A549 (cell line): ENCODE data around the gene PDE4D. TPM values are rescaled to one million over a fixed set of nuclear protein-coding genes. Genes with fewer than 3 reads are reported as not detected.

ENCODE experiments used
- BHLHE40 ChIP-seq: IDR thresholded peaks from 2 replicates; pipeline ENCODE4 v1.6.1; 2012; ENCODE audit warnings: low read depth, low read length, inconsistent platforms
- CBX8 ChIP-seq: fragments of 200-600 bp; sonication (generic); IDR thresholded peaks from 2 replicates; pipeline ENCODE4 v1.6.1; 2016
- CEBPB ChIP-seq, 2 experiments: fragments of >200 bp in 1 of 2; sonication (Bioruptor Twin) in 1 of 2; formaldehyde crosslinking in 1 of 2; IDR thresholded peaks; 2 replicates each; pipeline ENCODE4 v1.6.1; 2012 to 2016
- EHF ChIP-seq: fragments of 250-450 bp; sonication (Bioruptor Pico); IDR thresholded peaks from 2 replicates; pipeline ENCODE4 v1.5.0; 2020; ENCODE audit warnings: mild to moderate bottlenecking
- FOSB ChIP-seq: fragments of 250-450 bp; sonication (Bioruptor Pico); IDR thresholded peaks from 2 replicates; pipeline ENCODE4 v1.5.0; 2020; ENCODE audit warnings: mild to moderate bottlenecking, moderate library complexity
- HDAC2 ChIP-seq: fragments of 200-600 bp; sonication (generic); IDR thresholded peaks from 2 replicates; pipeline ENCODE4 v1.6.1; 2016
- HEYL ChIP-seq: fragments of 250-450 bp; sonication (Bioruptor Pico); IDR thresholded peaks from 2 replicates; pipeline ENCODE4 v1.8.0; 2021; ENCODE audit warnings: mild to moderate bottlenecking, moderate library complexity
- HOXA7 ChIP-seq: fragments of 250-450 bp; sonication (Bioruptor Pico); IDR thresholded peaks from 2 replicates; pipeline ENCODE4 v1.5.0; 2020; ENCODE audit warnings: mild to moderate bottlenecking, moderate library complexity
- HOXB5 ChIP-seq: fragments of 250-450 bp; sonication (Bioruptor Pico); IDR thresholded peaks from 2 replicates; pipeline ENCODE4 v1.5.0; 2020; ENCODE audit warnings: mild to moderate bottlenecking, moderate library complexity
- JUNB ChIP-seq: fragments of >200 bp; sonication (Bioruptor Twin); formaldehyde crosslinking; IDR thresholded peaks from 2 replicates; pipeline ENCODE4 v1.6.1; 2016
- MYC ChIP-seq: IDR thresholded peaks from 2 replicates; pipeline ENCODE4 v1.6.1; 2012; ENCODE audit warnings: mild to moderate bottlenecking, inconsistent platforms, low read length, improper control_type of control experiment, borderline replicate concordance
- NFE2L2 ChIP-seq: fragments of 150-350 bp; conservative IDR thresholded peaks from 2 replicates; pipeline ENCODE4 v1.6.1; 2014; ENCODE audit warnings: low read length
- NPAS2 ChIP-seq: fragments of 250-450 bp; sonication (Bioruptor Pico); IDR thresholded peaks from 2 replicates; pipeline ENCODE4 v1.8.0; 2022; ENCODE audit warnings: mild to moderate bottlenecking, moderate library complexity, borderline replicate concordance
- RARB ChIP-seq: fragments of 250-450 bp; sonication (Bioruptor Pico); IDR thresholded peaks from 2 replicates; pipeline ENCODE4 v1.8.0; 2021; ENCODE audit warnings: mild to moderate bottlenecking, moderate library complexity
- RNF2 ChIP-seq: fragments of 200-600 bp; sonication (generic); IDR thresholded peaks from 2 replicates; pipeline ENCODE4 v1.6.1; 2016; ENCODE audit warnings: low read depth, mild to moderate bottlenecking, antibody characterized with exemption, moderate library complexity, borderline replicate concordance
- TFCP2L1 ChIP-seq: fragments of 250-450 bp; sonication (Bioruptor Pico); IDR thresholded peaks from 2 replicates; pipeline ENCODE4 v1.5.0; 2021; ENCODE audit warnings: mild to moderate bottlenecking
- ZC3H11A ChIP-seq: fragments of 450-650 bp; IDR thresholded peaks from 2 replicates; pipeline ENCODE4 v1.6.1; 2014; ENCODE audit warnings: antibody characterized with exemption, mild to moderate bottlenecking
- ZFP36 ChIP-seq: fragments of 450-650 bp; IDR thresholded peaks from 2 replicates; pipeline ENCODE4 v1.6.1; 2014; ENCODE audit warnings: borderline replicate concordance; ENCODE audit not compliant: partially characterized antibody
- polyA plus RNA-seq, 4 experiments: library from polyadenylated mRNA; depleted of rRNA in 3 of 4; stranded (reverse); fragments of >200 nt; fragmentation: RNase III in 1 of 4; extraction: RNeasy Plus Mini Kit Qiagen cat#74134 plus additional on column Dnase treatment in 1 of 4; gene quantifications; 2 replicates in 3 of 4; 3 replicates in 1 of 4; pipeline ENCODE4 v1.2.3, GENCODE V29; 2011 to 2017
- TF ChIP-seq, protein P1 (sequence below): fragments of >200 bp; sonication (Bioruptor Twin); formaldehyde crosslinking; IDR thresholded peaks from 3 replicates; pipeline ENCODE4 v1.5.1; 2016
- TF ChIP-seq, protein P2 (sequence below): IDR thresholded peaks from 2 replicates; pipeline ENCODE4 v1.6.1; 2012; ENCODE audit warnings: low read depth, borderline replicate concordance
- TF ChIP-seq, protein P3 (sequence below): fragments of 450-650 bp; IDR thresholded peaks from 2 replicates; pipeline ENCODE4 v1.6.1; 2014; ENCODE audit warnings: antibody characterized with exemption
- TF ChIP-seq, protein P4 (sequence below): fragments of 250-450 bp; sonication (Bioruptor Pico); IDR thresholded peaks from 2 replicates; pipeline ENCODE4 v1.5.0; 2021; ENCODE audit warnings: mild to moderate bottlenecking, moderate library complexity, borderline replicate concordance
- TF ChIP-seq, protein P5 (sequence below): fragments of 250-450 bp; sonication (Bioruptor Pico); IDR thresholded peaks from 2 replicates; pipeline ENCODE4 v1.5.0; 2020; ENCODE audit warnings: low read depth, mild to moderate bottlenecking, moderate library complexity
- TF ChIP-seq, protein P6 (sequence below): fragments of 200-600 bp; sonication (generic); IDR thresholded peaks from 2 replicates; pipeline ENCODE4 v1.6.1; 2016; ENCODE audit warnings: antibody characterized with exemption, mild to moderate bottlenecking, moderate library complexity
- TF ChIP-seq, protein P7 (sequence below): IDR thresholded peaks from 2 replicates; pipeline ENCODE4 v1.6.1; 2012

The PDE4D gene
- polyA plus RNA-seq, 2 of the 4 experiments (the other 2 are of a cell fraction) = 74.0 to 213 TPM

DNA sequence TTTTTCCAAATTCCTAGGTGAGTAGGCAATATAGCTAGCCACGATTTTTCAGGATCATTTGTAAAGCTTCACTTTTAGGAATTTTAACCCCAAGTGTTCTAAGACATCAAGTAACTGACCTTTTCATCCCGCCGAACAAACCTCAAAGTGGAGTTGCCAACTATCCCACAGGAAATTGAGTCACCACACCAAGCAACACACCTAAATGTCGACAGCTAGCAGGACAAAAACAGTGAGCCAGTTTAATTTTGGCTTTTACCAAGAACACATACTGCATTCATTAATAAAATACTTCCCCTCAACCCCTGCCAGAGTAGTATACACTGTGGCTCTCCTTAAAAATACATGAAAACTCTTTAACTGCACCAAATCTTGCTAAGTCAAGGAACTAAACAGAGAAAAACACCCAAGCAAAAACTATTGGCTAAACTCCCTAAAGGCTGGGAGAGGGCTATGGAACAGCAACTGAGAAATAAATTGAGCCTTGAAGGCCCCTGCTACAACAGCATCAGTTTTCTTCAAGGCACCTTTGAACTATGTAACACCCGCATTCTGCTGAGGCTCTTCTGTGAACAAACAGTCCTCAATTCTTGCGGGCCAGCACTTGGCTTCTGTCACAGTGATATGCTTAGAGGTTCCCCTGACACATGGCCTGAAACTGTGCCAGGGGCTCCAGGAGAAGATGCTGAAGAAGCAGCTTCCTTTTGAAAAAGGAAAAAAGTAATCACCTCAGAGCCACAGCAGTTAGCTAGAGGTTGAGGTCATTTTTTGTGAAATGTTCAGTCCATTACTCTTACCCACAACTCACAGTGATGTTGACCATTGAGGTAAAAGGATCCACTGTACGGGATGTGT lies 851.1 kb downstream of the PDE4D start (continued):
- TF ChIP-seq, protein P1, sequence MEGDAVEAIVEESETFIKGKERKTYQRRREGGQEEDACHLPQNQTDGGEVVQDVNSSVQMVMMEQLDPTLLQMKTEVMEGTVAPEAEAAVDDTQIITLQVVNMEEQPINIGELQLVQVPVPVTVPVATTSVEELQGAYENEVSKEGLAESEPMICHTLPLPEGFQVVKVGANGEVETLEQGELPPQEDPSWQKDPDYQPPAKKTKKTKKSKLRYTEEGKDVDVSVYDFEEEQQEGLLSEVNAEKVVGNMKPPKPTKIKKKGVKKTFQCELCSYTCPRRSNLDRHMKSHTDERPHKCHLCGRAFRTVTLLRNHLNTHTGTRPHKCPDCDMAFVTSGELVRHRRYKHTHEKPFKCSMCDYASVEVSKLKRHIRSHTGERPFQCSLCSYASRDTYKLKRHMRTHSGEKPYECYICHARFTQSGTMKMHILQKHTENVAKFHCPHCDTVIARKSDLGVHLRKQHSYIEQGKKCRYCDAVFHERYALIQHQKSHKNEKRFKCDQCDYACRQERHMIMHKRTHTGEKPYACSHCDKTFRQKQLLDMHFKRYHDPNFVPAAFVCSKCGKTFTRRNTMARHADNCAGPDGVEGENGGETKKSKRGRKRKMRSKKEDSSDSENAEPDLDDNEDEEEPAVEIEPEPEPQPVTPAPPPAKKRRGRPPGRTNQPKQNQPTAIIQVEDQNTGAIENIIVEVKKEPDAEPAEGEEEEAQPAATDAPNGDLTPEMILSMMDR = no peak
- TF ChIP-seq, protein P2, sequence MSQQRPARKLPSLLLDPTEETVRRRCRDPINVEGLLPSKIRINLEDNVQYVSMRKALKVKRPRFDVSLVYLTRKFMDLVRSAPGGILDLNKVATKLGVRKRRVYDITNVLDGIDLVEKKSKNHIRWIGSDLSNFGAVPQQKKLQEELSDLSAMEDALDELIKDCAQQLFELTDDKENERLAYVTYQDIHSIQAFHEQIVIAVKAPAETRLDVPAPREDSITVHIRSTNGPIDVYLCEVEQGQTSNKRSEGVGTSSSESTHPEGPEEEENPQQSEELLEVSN = 0 out of 2 replicates have a peak, but pooled peaks have one; percentile 42
- TF ChIP-seq CEBPB (IDR thresholded peaks at IDR 0.05) (0 out of 4 replicates have a peak, but pooled peaks of 1 of the 2 experiments have one; percentile 33), HDAC2 (no peak), TFCP2L1 (CRISPR knock-in tag) (0 out of 2 replicates have a peak, but pooled peaks have one; percentile 17), RNF2 (no peak), BHLHE40 (no peak), HEYL (CRISPR knock-in tag) (no peak), HOXA7 (CRISPR knock-in tag) (0 out of 2 replicates have a peak, but pooled peaks have one; percentile 9), NFE2L2 (no peak), EHF (no peak), ZFP36 (no peak), ZC3H11A (no peak), CBX8 (no peak), FOSB (no peak), HOXB5 (CRISPR knock-in tag) (peak; percentile 66; the same call in 1 of the 2 replicates), MYC (no peak), NPAS2 (no peak), RARB (no peak), JUNB (0 out of 2 replicates have a peak, but pooled peaks have one; percentile 36)
- TF ChIP-seq, protein P3, sequence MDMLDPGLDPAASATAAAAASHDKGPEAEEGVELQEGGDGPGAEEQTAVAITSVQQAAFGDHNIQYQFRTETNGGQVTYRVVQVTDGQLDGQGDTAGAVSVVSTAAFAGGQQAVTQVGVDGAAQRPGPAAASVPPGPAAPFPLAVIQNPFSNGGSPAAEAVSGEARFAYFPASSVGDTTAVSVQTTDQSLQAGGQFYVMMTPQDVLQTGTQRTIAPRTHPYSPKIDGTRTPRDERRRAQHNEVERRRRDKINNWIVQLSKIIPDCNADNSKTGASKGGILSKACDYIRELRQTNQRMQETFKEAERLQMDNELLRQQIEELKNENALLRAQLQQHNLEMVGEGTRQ = no peak
- TF ChIP-seq, protein P4, sequence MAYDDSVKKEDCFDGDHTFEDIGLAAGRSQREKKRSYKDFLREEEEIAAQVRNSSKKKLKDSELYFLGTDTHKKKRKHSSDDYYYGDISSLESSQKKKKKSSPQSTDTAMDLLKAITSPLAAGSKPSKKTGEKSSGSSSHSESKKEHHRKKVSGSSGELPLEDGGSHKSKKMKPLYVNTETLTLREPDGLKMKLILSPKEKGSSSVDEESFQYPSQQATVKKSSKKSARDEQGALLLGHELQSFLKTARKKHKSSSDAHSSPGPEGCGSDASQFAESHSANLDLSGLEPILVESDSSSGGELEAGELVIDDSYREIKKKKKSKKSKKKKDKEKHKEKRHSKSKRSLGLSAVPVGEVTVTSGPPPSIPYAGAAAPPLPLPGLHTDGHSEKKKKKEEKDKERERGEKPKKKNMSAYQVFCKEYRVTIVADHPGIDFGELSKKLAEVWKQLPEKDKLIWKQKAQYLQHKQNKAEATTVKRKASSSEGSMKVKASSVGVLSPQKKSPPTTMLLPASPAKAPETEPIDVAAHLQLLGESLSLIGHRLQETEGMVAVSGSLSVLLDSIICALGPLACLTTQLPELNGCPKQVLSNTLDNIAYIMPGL (CRISPR knock-in tag) = no peak
- TF ChIP-seq, protein P5, sequence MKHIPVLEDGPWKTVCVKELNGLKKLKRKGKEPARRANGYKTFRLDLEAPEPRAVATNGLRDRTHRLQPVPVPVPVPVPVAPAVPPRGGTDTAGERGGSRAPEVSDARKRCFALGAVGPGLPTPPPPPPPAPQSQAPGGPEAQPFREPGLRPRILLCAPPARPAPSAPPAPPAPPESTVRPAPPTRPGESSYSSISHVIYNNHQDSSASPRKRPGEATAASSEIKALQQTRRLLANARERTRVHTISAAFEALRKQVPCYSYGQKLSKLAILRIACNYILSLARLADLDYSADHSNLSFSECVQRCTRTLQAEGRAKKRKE (CRISPR knock-in tag) = peak; percentile 16; the same call in 1 of the 2 replicates
- TF ChIP-seq, protein P6, sequence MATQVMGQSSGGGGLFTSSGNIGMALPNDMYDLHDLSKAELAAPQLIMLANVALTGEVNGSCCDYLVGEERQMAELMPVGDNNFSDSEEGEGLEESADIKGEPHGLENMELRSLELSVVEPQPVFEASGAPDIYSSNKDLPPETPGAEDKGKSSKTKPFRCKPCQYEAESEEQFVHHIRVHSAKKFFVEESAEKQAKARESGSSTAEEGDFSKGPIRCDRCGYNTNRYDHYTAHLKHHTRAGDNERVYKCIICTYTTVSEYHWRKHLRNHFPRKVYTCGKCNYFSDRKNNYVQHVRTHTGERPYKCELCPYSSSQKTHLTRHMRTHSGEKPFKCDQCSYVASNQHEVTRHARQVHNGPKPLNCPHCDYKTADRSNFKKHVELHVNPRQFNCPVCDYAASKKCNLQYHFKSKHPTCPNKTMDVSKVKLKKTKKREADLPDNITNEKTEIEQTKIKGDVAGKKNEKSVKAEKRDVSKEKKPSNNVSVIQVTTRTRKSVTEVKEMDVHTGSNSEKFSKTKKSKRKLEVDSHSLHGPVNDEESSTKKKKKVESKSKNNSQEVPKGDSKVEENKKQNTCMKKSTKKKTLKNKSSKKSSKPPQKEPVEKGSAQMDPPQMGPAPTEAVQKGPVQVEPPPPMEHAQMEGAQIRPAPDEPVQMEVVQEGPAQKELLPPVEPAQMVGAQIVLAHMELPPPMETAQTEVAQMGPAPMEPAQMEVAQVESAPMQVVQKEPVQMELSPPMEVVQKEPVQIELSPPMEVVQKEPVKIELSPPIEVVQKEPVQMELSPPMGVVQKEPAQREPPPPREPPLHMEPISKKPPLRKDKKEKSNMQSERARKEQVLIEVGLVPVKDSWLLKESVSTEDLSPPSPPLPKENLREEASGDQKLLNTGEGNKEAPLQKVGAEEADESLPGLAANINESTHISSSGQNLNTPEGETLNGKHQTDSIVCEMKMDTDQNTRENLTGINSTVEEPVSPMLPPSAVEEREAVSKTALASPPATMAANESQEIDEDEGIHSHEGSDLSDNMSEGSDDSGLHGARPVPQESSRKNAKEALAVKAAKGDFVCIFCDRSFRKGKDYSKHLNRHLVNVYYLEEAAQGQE = no peak
- TF ChIP-seq, protein P7, sequence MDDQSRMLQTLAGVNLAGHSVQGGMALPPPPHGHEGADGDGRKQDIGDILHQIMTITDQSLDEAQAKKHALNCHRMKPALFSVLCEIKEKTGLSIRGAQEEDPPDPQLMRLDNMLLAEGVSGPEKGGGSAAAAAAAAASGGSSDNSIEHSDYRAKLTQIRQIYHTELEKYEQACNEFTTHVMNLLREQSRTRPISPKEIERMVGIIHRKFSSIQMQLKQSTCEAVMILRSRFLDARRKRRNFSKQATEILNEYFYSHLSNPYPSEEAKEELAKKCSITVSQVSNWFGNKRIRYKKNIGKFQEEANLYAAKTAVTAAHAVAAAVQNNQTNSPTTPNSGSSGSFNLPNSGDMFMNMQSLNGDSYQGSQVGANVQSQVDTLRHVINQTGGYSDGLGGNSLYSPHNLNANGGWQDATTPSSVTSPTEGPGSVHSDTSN = no peak
